H9 (cell line): ENCODE data around the gene SNAI1. TPM values are rescaled to one million over a fixed set of nuclear protein-coding genes. Genes with fewer than 3 reads are reported as not detected.

Source experiments
- DNase-seq: peaks from one replicate; pipeline ENCODE4 v3.0.0-alpha.2; 2017
- H2AFZ ChIP-seq: one replicate; pipeline ENCODE4 v1.6.1; 2013; ENCODE audit warnings: mild to moderate bottlenecking, low read length, control low read depth, moderate library complexity
- H2AK5ac ChIP-seq: 2 replicates; pipeline ENCODE4 v1.6.1; 2013; ENCODE audit warnings: low read length, control low read depth, mixed read lengths; ENCODE audit not compliant: insufficient read length
- H2BK120ac ChIP-seq: one replicate; pipeline ENCODE4 v1.6.1; 2013; ENCODE audit warnings: low read depth, mild to moderate bottlenecking, low read length, control low read depth, inconsistent platforms; ENCODE audit not compliant: poor library complexity, severe bottlenecking
- H2BK12ac ChIP-seq: 2 replicates; pipeline ENCODE4 v1.6.1; 2013; ENCODE audit warnings: low read length, control low read depth, mixed read lengths, low read depth; ENCODE audit not compliant: insufficient read length
- H2BK15ac ChIP-seq: 2 replicates; pipeline ENCODE4 v1.6.1; 2013; ENCODE audit warnings: low read depth, low read length, control low read depth
- H2BK20ac ChIP-seq: one replicate; pipeline ENCODE4 v1.6.1; 2013; ENCODE audit warnings: low read depth, mild to moderate bottlenecking, low read length, control low read depth, inconsistent platforms; ENCODE audit not compliant: poor library complexity, severe bottlenecking
- H2BK5ac ChIP-seq: 2 replicates; pipeline ENCODE4 v1.6.1; 2013; ENCODE audit warnings: low read length, control low read depth, mixed read lengths; ENCODE audit not compliant: insufficient read length
- H3K14ac ChIP-seq: 2 replicates; pipeline ENCODE4 v1.6.1; 2013; ENCODE audit warnings: low read length, control low read depth; ENCODE audit not compliant: insufficient read depth
- H3K18ac ChIP-seq: 2 replicates; pipeline ENCODE4 v1.6.1; 2013; ENCODE audit warnings: low read depth, mild to moderate bottlenecking, mixed read lengths, low read length, control low read depth; ENCODE audit not compliant: insufficient read length
- H3K23ac ChIP-seq: 2 replicates; pipeline ENCODE4 v1.6.1; 2013; ENCODE audit warnings: low read length, control low read depth, mixed read lengths, low read depth; ENCODE audit not compliant: insufficient read length
- H3K23me2 ChIP-seq: 2 replicates; pipeline ENCODE4 v1.6.1; 2013; ENCODE audit warnings: low read depth, mild to moderate bottlenecking, mixed read lengths, low read length, control low read depth; ENCODE audit not compliant: insufficient read length, poor library complexity, severe bottlenecking
- H3K27ac ChIP-seq: 2 replicates; pipeline ENCODE4 v1.5.1; 2013; ENCODE audit warnings: low read length, control low read depth, mixed read lengths, low read depth; ENCODE audit not compliant: insufficient read length
- H3K27me3 ChIP-seq: 2 replicates; pipeline ENCODE4 v1.6.1; 2013; ENCODE audit warnings: low read length, control low read depth, inconsistent platforms; ENCODE audit not compliant: insufficient read depth
- H3K4ac ChIP-seq: 2 replicates; pipeline ENCODE4 v1.6.1; 2013; ENCODE audit warnings: low read depth, mild to moderate bottlenecking, control low read depth, inconsistent platforms, low read length, moderate library complexity
- H3K4me1 ChIP-seq: 2 replicates; pipeline ENCODE4 v1.6.1; 2013; ENCODE audit warnings: low read length, control low read depth, inconsistent platforms; ENCODE audit not compliant: insufficient read depth
- H3K4me2 ChIP-seq: 2 replicates; pipeline ENCODE4 v1.6.1; 2013; ENCODE audit warnings: low read length, control low read depth, mixed read lengths; ENCODE audit not compliant: insufficient read length, insufficient read depth
- H3K56ac ChIP-seq: 2 replicates; pipeline ENCODE4 v1.6.1; 2013; ENCODE audit warnings: low read depth, mild to moderate bottlenecking, mixed read lengths, low read length, control low read depth; ENCODE audit not compliant: insufficient read length
- H3K79me1 ChIP-seq: 2 replicates; pipeline ENCODE4 v1.6.1; 2013; ENCODE audit warnings: low read depth, mild to moderate bottlenecking, moderate library complexity, low read length, control low read depth, inconsistent platforms; ENCODE audit not compliant: insufficient read depth, poor library complexity, severe bottlenecking
- H3K79me2 ChIP-seq: 2 replicates; pipeline ENCODE4 v1.6.1; 2013; ENCODE audit warnings: low read length, control low read depth, inconsistent platforms; ENCODE audit not compliant: insufficient read depth
- H3K9ac ChIP-seq: 2 replicates; pipeline ENCODE4 v1.6.1; 2013; ENCODE audit warnings: low read length, control low read depth, mixed read lengths; ENCODE audit not compliant: insufficient read length; ENCODE audit errors: extremely low read depth
- H3K9me3 ChIP-seq: one replicate; pipeline ENCODE4 v1.6.1; 2013; ENCODE audit warnings: low read depth, low read length, inconsistent platforms; ENCODE audit not compliant: control insufficient read depth
- H3T11ph ChIP-seq: one replicate; pipeline ENCODE4 v1.6.1; 2013; ENCODE audit warnings: mild to moderate bottlenecking, low read length, control low read depth, inconsistent platforms
- H4K20me1 ChIP-seq: one replicate; pipeline ENCODE4 v1.6.1; 2013; ENCODE audit not compliant: control insufficient read depth, insufficient read length, insufficient read depth
- H4K5ac ChIP-seq: 2 replicates; pipeline ENCODE4 v1.6.1; 2013; ENCODE audit warnings: low read depth, mild to moderate bottlenecking, mixed read lengths, low read length, control low read depth; ENCODE audit not compliant: insufficient read length
- H4K8ac ChIP-seq: replicated peaks from 2 replicates; pipeline ENCODE4 v1.6.1; 2013; ENCODE audit warnings: low read length, control low read depth, mixed read lengths, low read depth; ENCODE audit not compliant: insufficient read length
- H4K91ac ChIP-seq: 2 replicates; pipeline ENCODE4 v1.6.1; 2013; ENCODE audit warnings: low read depth, mild to moderate bottlenecking, moderate library complexity, mixed read lengths, low read length, control low read depth; ENCODE audit not compliant: insufficient read length
- H3K27ac Mint-ChIP-seq, 3 experiments: 2 replicates in 2 of 3; 3 replicates in 1 of 3; pipeline ENCODE4 v1.8.0; 2020 to 2021; ENCODE audit warnings: mixed read lengths in 3 of 3, mild to moderate bottlenecking in 1 of 3, moderate library complexity in 1 of 3
- H3K27me3 Mint-ChIP-seq: 2 replicates; pipeline ENCODE4 v1.8.0; 2021; ENCODE audit warnings: low read depth, mild to moderate bottlenecking, moderate library complexity, mixed read lengths
- H3K36me3 Mint-ChIP-seq, 3 experiments: 2 replicates in 2 of 3; 3 replicates in 1 of 3; pipeline ENCODE4 v1.8.0; 2020 to 2021; ENCODE audit warnings: low read depth in 3 of 3, mixed read lengths in 3 of 3; ENCODE audit not compliant: insufficient read depth in 1 of 3
- H3K4me1 Mint-ChIP-seq, 2 experiments: 2 replicates each; pipeline ENCODE4 v1.8.0; 2020; ENCODE audit warnings: mixed read lengths in 2 of 2
- H3K4me3 Mint-ChIP-seq, 2 experiments: 2 replicates in 1 of 2; 3 replicates in 1 of 2; pipeline ENCODE4 v1.8.0; 2020 to 2021; ENCODE audit warnings: mild to moderate bottlenecking in 2 of 2, mixed read lengths in 2 of 2, moderate library complexity in 1 of 2
- H3K9me3 Mint-ChIP-seq, 2 experiments: 2 replicates in 1 of 2; 3 replicates in 1 of 2; pipeline ENCODE4 v1.8.0; 2020; ENCODE audit warnings: mild to moderate bottlenecking in 2 of 2, mixed read lengths in 2 of 2, moderate library complexity in 1 of 2
- CTCF ChIP-seq: fragments of 200-600 bp; sonication (generic); conservative IDR thresholded peaks from 3 replicates; pipeline ENCODE4 v1.8.0; 2021; ENCODE audit warnings: antibody characterized with exemption, mild to moderate bottlenecking
- WGBS: extraction: QIAGEN DNeasy Blood & Tissue Kit; methylation state at CpG from one replicate; pipeline ENCODE4 v1.1.7; 2013; ENCODE audit warnings: missing lambda C conversion rate, low lambda C conversion rate, mixed read lengths; ENCODE audit not compliant: insufficient read length; ENCODE audit errors: extremely low coverage; 5-methylcytosine and 5-hydroxymethylcytosine counted together
- total RNA-seq: library from RNA; stranded (reverse); gene quantifications from 2 replicates; pipeline ENCODE4 v1.2.1, GENCODE V29; 2021

Gene SNAI1
- total RNA-seq, 1 experiment from 2014 or later: 7.0 TPM

DNA sequence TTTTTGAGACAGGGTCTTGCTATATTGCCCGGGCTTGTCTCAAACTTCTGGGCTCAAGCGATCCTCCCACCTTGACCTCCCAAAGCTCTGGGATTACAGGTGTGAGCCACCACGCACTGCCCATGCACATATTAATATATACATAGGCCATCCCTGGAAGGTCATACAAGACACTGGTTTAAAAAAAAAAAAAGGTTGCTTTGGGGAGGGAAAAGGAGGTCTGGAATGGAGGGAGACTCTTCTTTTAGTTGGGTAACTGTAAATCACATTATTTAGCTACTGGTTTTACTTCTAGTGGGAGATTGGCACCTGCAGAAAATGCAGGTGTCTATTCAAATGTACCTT is 4.1 kb upstream of the SNAI1 start:
- H3K27me3 Mint-ChIP-seq: peaks cover 38% of the 10 kb centered on the region
- H3K27me3 ChIP-seq: peaks cover 2% of the 10 kb centered on the region; the same call in 1 of the 2 replicates
- no peak overlapping the region for H3K4me2 ChIP-seq
- no peak overlapping the region for H2BK5ac ChIP-seq
- H4K20me1 ChIP-seq: no peaks in the 10 kb centered on the region
- no peak overlapping the region for H4K91ac ChIP-seq
- peaks cover 41 to 49% of the 10 kb centered on the region in 2 experiments for H3K4me1 Mint-ChIP-seq
- no peak overlapping the region for H3K56ac ChIP-seq
- no peaks in the 10 kb centered on the region for H3K9me3 ChIP-seq
- no peak overlapping the region for H3K4ac ChIP-seq
- no peak overlapping the region for H3T11ph ChIP-seq
- peaks cover 4% of the 10 kb centered on the region for H3K4me1 ChIP-seq
- H4K5ac ChIP-seq: no peak overlapping the region
- no peak overlapping the region for H2BK12ac ChIP-seq
- no peaks in the 10 kb centered on the region for H3K79me1 ChIP-seq
- no peak overlapping the region for H4K8ac ChIP-seq
- H3K18ac ChIP-seq: no peak overlapping the region
- no CpG with 5 or more reads among the region's 3 CpGs for WGBS
- H3K36me3 Mint-ChIP-seq: peaks cover 0 to 1% (median 0%) of the 10 kb centered on the region in 3 experiments; a peak in 3 of 7 replicates
- no peak overlapping the region for H2BK120ac ChIP-seq
- H2BK20ac ChIP-seq: no peak overlapping the region
- H3K9ac ChIP-seq: no peak overlapping the region
- DNase-seq: no peak
- no peak overlapping the region for H2BK15ac ChIP-seq
- no peaks in the 10 kb centered on the region; a peak in 1 of 5 replicates for H3K9me3 Mint-ChIP-seq
- no peak overlapping the region for H3K27ac Mint-ChIP-seq
- no peak for TF ChIP-seq CTCF
- no peak overlapping the region for H2AK5ac ChIP-seq
- no peak overlapping the region for H2AFZ ChIP-seq
- no peak overlapping the region for H3K14ac ChIP-seq
- H3K4me3 Mint-ChIP-seq: peak overlapping the region; percentile 24 to 31; a peak in 1 of 5 replicates
- peaks cover 14% of the 10 kb centered on the region for H3K23me2 ChIP-seq
- H3K23ac ChIP-seq: no peak overlapping the region
- H3K27ac ChIP-seq: no peak overlapping the region
- no peaks in the 10 kb centered on the region for H3K79me2 ChIP-seq
